ENCODE results near the gene OR8H2. TPM values are rescaled to one million over a fixed set of nuclear protein-coding genes. Genes with fewer than 3 reads are reported as not detected.
"Not testable (repeated sequence)": the region's sequence is repeated elsewhere in the genome, so short reads cannot be mapped to it uniquely, and the experiment has no call there.

The OR8H2 gene
- total RNA-seq, 1 donor from 2014 or later = not detected

DNA sequence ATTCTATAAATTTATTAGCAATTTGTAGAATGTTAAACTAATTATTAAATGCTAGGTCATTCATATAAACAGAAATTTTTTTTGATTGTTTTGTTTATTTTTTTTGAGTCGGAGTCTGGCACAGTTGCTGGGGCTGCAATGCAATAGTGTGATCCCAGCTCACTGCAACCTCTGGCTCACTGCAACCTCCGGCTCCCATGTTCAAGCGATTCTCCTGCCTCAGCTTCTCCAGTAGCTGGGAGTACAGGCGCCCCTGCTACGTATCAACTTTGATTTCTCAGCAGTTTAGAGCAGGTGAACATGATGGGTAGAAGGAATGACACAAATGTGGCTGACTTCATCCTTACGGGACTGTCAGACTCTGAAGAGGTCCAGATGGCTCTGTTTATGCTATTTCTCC is 18.6 kb downstream of the OR8H2 start, which contains the start of gene OR8H3:
Gene OR8H3 (plus strand): TSS at position 301 of the 400 bp plus-strand sequence. CDS start 0 bp downstream, at position 301.
- TF ChIP-seq, protein P1, sequence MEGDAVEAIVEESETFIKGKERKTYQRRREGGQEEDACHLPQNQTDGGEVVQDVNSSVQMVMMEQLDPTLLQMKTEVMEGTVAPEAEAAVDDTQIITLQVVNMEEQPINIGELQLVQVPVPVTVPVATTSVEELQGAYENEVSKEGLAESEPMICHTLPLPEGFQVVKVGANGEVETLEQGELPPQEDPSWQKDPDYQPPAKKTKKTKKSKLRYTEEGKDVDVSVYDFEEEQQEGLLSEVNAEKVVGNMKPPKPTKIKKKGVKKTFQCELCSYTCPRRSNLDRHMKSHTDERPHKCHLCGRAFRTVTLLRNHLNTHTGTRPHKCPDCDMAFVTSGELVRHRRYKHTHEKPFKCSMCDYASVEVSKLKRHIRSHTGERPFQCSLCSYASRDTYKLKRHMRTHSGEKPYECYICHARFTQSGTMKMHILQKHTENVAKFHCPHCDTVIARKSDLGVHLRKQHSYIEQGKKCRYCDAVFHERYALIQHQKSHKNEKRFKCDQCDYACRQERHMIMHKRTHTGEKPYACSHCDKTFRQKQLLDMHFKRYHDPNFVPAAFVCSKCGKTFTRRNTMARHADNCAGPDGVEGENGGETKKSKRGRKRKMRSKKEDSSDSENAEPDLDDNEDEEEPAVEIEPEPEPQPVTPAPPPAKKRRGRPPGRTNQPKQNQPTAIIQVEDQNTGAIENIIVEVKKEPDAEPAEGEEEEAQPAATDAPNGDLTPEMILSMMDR (IDR thresholded peaks at IDR 0.05) = no peak
- intact Hi-C loops (cut with DNase I) = no loop called here
- no peaks in the 10 kb centered on the region for H3K36me3 ChIP-seq
- no peak for DNase-seq (ENCODE audit: low spot score in 2 of 2)
- H3K4me1 ChIP-seq = no peaks in the 10 kb centered on the region
- no peak within 1 kb of the TSS for H3K4me3 ChIP-seq
- H3K27me3 ChIP-seq = no peaks in the 10 kb centered on the region
- H3K27ac ChIP-seq = no peak within 1 kb of the TSS
- H3K9me3 ChIP-seq = no peaks in the 10 kb centered on the region

DNA sequence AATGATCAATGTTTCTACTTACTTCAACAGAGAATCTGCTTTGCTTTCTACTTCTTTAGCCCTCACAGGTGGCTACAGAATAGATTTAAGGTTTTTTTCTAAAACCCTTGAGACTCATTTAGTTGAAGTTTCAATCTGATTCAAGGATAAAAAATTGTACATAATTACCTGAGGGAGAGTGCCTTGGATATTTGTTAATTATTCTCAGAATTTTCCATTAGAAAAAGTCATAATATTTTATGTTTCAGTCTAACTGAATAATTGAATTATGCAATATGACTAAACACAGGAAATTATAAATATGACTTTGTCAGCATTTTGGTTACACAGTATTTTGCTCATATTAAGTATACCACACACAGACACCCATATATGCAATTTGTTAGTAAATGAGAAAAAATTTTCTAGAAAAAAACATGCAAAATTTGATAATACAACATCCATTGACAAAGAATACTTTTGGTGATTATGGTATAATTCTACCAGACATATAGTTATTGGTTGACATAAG is 36.7 kb downstream of the OR8H2 start, which contains the start of gene OR8J3:
Gene OR8J3 (minus strand): TSS at position 51 of the 511 bp plus-strand sequence. CDS start 2,483 bp downstream, outside the sequence.
- Histone ChIP-seq H3K9me3 (no peaks in the 10 kb centered on the region), H3K4me3 (no peak within 1 kb of the TSS), H3K27ac (no peak within 1 kb of the TSS), H3K36me3 (no peaks in the 10 kb centered on the region), H3K4me1 (no peaks in the 10 kb centered on the region), H3K27me3 (no peaks in the 10 kb centered on the region)
- TF ChIP-seq, protein P1 (IDR thresholded peaks at IDR 0.05) = no peak
- intact Hi-C loops (cut with DNase I) = no loop called here
- no peak for DNase-seq (ENCODE audit: low spot score in 2 of 2)

DNA sequence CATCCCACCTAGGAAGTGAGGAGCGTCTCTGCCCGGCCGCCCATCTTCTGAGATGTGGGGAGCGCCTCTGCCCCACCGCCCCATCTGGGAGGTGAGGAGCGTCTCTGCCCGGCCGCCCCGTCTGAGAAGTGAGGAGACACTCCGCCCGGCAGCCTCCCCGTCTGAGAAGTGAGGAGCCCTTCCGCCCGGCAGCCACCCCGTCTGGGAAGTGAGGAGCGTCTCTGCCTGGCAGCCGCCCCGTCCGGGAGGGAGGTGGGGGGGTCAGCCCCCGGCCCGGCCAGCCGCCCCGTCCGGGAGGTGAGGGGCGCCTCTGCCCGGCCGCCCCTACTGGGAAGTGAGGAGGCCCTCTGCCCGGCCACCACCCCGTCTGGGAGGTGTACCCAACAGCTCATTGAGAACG is 40.2 kb downstream of the OR8H2 start:
- H3K27me3 ChIP-seq; H3K4me1 ChIP-seq; intact Hi-C loops (cut with DNase I); H3K4me3 ChIP-seq; H3K9me3 ChIP-seq; H3K27ac ChIP-seq; DNase-seq (ENCODE audit: low spot score in 2 of 2); H3K36me3 ChIP-seq: not testable (repeated sequence)

DNA sequence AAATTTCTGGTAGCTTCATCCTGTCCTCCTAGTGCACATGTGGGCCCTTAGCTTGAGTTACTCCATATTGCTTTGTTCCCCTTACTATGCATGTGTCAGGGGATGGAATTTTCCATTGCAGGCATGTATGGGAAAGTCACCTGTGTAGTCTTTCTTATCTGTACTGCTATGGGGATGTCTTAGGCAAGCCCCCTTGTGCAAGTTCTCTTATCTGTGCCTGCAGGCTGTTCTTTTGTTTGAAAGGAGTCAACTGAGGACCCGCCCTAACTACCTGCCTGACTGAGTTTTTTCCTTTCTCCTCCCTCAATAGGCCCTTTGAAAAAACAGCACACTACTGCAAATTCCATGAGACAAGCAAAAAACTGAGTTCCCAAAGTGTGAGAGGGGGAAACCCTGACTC is 47.9 kb downstream of the OR8H2 start:
- Histone ChIP-seq H3K4me1 (no peaks in the 10 kb centered on the region), H3K9me3 (peaks cover 0 to 2% of the 10 kb centered on the region in 2 donors), H3K36me3 (no peaks in the 10 kb centered on the region), H3K27me3 (no peaks in the 10 kb centered on the region), H3K27ac (no peak overlapping the region), H3K4me3 (no peak overlapping the region)
- DNase-seq (ENCODE audit: low spot score in 2 of 2) = no peak
- intact Hi-C loops (cut with DNase I) = no loop called here
- TF ChIP-seq, protein P1 (IDR thresholded peaks at IDR 0.05) = no peak

DNA sequence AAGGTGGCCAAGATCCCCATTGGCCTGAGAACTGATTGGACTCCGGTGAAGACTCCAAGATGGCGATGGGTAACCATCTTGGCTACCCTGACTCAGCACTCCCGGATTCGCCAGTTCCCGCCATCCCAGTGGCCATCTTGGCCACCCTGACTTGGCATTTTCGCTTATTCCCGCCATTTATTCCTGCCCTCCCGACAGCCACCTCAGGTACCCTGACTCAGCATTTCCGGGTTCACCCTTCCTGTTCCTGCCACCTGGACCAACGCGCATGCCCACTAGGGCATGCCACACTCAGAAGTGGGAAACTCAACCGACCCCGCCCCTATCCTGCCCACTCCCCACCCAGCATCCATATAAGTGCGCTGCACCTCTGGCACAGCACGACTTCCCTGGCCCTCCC is 48.8 kb downstream of the OR8H2 start:
- TF ChIP-seq, protein P1 (IDR thresholded peaks at IDR 0.05) = no peak
- H3K9me3 ChIP-seq = peaks cover 0 to 2% of the 10 kb centered on the region in 2 donors
- H3K4me1 ChIP-seq = no peaks in the 10 kb centered on the region
- H3K27me3 ChIP-seq = no peaks in the 10 kb centered on the region
- DNase-seq (ENCODE audit: low spot score in 2 of 2) = no peak
- no peak overlapping the region for H3K4me3 ChIP-seq
- intact Hi-C loops (cut with DNase I) = no loop called here
- H3K36me3 ChIP-seq = no peaks in the 10 kb centered on the region
- H3K27ac ChIP-seq = no peak overlapping the region

Other genes with a start within 250 kb of the OR8H2 start
- not detected for gene TRIM51, start 220.4 kb upstream of the OR8H2 start, total RNA-seq
- gene OR5W2, start 189.1 kb upstream of the OR8H2 start, total RNA-seq = not detected
- not detected for gene OR5I1, start 167.3 kb upstream of the OR8H2 start, total RNA-seq
- gene OR10AG1, start 133.7 kb upstream of the OR8H2 start, total RNA-seq = 0.64 TPM
- gene OR5F1, start 109.1 kb upstream of the OR8H2 start, total RNA-seq = not detected
- gene OR5AS1, start 76.0 kb upstream of the OR8H2 start, total RNA-seq = not detected
- not detected for gene OR8I2, start 10.4 kb upstream of the OR8H2 start, total RNA-seq
- not detected for gene OR8H3, start 18.7 kb downstream of the OR8H2 start, total RNA-seq
- gene OR8J3, start 36.5 kb downstream of the OR8H2 start, total RNA-seq = not detected
- gene OR8K5, start 56.6 kb downstream of the OR8H2 start, total RNA-seq = not detected
- not detected for gene OR5J2, start 72.9 kb downstream of the OR8H2 start, total RNA-seq
- gene OR5T2, start 130.6 kb downstream of the OR8H2 start, total RNA-seq = not detected
- gene OR5T3, start 148.6 kb downstream of the OR8H2 start, total RNA-seq = not detected
- not detected for gene OR5T1, start 170.5 kb downstream of the OR8H2 start, total RNA-seq
- not detected for gene OR8H1, start 188.6 kb downstream of the OR8H2 start, total RNA-seq
- not detected for gene OR8K3, start 211.5 kb downstream of the OR8H2 start, total RNA-seq
- not detected for gene OR8K1, start 242.4 kb downstream of the OR8H2 start, total RNA-seq